ENCODE measurements around the gene GOLGA6L7. TPM values are rescaled to one million over a fixed set of nuclear protein-coding genes. Genes with fewer than 3 reads are reported as not detected.
A peak's percentile ranks its signal among the peaks of the same experiment; 100 is the strongest.

The GOLGA6L7 gene
- polyA plus RNA-seq, 1 donor from 2014 or later: not detected

DNA sequence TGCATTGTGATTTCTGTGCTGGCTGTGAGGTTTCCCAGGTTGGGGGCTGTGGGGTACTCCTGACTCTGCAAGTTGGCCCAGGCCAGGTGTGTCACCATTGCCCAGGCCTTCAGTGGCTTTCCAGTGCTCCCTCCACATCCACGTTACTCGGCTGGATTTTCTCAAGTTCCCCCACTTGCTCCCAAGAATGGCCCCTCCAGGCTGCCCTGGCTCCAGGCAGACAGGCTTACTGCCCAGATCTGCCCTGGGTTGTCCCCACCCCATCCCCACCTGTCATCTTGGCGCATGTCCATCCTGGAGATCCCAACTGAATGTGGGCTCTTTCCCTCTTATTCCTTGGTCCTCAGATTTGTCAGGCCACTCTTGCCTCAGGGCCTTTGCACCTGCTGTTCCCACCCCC is 40.9 kb upstream of the GOLGA6L7 start:
- Histone ChIP-seq H3K9ac (ENCODE audit: low read length) (no peak overlapping the region), H3K9me3 (ENCODE audit: low read length) (no peaks in the 10 kb centered on the region), H3K27ac (ENCODE audit: low read length) (no peak overlapping the region), H3K4me3 (ENCODE audit: low read length) (no peak overlapping the region), H3K79me2 (replicated peaks; ENCODE audit: insufficient read depth, low read length) (peaks cover 41% of the 10 kb centered on the region), H4K20me1 (ENCODE audit: insufficient read depth) (no peaks in the 10 kb centered on the region), H3K36me3 (ENCODE audit: insufficient read depth, low read length) (no peaks in the 10 kb centered on the region), H3F3A (ENCODE audit: insufficient read depth, low read length, poor library complexity, severe bottlenecking) (no peaks in the 10 kb centered on the region), H3K9me2 (ENCODE audit: insufficient read depth, low read length) (no peaks in the 10 kb centered on the region), H3K27me3 (ENCODE audit: insufficient read depth, low read depth, low read length) (no peaks in the 10 kb centered on the region), H2AFZ (ENCODE audit: low read depth, low read length) (no peak overlapping the region), H3K4me2 (ENCODE audit: low read length) (no peak overlapping the region)
- TF ChIP-seq TAF1 (IDR thresholded peaks at IDR 0.05; ENCODE audit: low read depth) (no peak), RAD21 (conservative IDR thresholded peaks at IDR 0.05) (no peak), EZH2 (IDR thresholded peaks at IDR 0.05; ENCODE audit: borderline replicate concordance, insufficient read depth, low read length, poor library complexity, severe bottlenecking) (no peak), SMC3 (conservative IDR thresholded peaks at IDR 0.05; ENCODE audit: poor library complexity) (no peak), POLR2AphosphoS5 (IDR thresholded peaks at IDR 0.05) (no peak), MXI1 (conservative IDR thresholded peaks at IDR 0.05; ENCODE audit: poor library complexity, severe bottlenecking) (no peak), EP300 (conservative IDR thresholded peaks at IDR 0.05; ENCODE audit: poor library complexity, severe bottlenecking) (no peak)
- TF ChIP-seq, protein P1, sequence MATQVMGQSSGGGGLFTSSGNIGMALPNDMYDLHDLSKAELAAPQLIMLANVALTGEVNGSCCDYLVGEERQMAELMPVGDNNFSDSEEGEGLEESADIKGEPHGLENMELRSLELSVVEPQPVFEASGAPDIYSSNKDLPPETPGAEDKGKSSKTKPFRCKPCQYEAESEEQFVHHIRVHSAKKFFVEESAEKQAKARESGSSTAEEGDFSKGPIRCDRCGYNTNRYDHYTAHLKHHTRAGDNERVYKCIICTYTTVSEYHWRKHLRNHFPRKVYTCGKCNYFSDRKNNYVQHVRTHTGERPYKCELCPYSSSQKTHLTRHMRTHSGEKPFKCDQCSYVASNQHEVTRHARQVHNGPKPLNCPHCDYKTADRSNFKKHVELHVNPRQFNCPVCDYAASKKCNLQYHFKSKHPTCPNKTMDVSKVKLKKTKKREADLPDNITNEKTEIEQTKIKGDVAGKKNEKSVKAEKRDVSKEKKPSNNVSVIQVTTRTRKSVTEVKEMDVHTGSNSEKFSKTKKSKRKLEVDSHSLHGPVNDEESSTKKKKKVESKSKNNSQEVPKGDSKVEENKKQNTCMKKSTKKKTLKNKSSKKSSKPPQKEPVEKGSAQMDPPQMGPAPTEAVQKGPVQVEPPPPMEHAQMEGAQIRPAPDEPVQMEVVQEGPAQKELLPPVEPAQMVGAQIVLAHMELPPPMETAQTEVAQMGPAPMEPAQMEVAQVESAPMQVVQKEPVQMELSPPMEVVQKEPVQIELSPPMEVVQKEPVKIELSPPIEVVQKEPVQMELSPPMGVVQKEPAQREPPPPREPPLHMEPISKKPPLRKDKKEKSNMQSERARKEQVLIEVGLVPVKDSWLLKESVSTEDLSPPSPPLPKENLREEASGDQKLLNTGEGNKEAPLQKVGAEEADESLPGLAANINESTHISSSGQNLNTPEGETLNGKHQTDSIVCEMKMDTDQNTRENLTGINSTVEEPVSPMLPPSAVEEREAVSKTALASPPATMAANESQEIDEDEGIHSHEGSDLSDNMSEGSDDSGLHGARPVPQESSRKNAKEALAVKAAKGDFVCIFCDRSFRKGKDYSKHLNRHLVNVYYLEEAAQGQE (IDR thresholded peaks at IDR 0.05; ENCODE audit: borderline replicate concordance): no peak
- TF ChIP-seq, protein P2, sequence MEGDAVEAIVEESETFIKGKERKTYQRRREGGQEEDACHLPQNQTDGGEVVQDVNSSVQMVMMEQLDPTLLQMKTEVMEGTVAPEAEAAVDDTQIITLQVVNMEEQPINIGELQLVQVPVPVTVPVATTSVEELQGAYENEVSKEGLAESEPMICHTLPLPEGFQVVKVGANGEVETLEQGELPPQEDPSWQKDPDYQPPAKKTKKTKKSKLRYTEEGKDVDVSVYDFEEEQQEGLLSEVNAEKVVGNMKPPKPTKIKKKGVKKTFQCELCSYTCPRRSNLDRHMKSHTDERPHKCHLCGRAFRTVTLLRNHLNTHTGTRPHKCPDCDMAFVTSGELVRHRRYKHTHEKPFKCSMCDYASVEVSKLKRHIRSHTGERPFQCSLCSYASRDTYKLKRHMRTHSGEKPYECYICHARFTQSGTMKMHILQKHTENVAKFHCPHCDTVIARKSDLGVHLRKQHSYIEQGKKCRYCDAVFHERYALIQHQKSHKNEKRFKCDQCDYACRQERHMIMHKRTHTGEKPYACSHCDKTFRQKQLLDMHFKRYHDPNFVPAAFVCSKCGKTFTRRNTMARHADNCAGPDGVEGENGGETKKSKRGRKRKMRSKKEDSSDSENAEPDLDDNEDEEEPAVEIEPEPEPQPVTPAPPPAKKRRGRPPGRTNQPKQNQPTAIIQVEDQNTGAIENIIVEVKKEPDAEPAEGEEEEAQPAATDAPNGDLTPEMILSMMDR (IDR thresholded peaks at IDR 0.05; ENCODE audit: poor library complexity, severe bottlenecking): no peak

DNA sequence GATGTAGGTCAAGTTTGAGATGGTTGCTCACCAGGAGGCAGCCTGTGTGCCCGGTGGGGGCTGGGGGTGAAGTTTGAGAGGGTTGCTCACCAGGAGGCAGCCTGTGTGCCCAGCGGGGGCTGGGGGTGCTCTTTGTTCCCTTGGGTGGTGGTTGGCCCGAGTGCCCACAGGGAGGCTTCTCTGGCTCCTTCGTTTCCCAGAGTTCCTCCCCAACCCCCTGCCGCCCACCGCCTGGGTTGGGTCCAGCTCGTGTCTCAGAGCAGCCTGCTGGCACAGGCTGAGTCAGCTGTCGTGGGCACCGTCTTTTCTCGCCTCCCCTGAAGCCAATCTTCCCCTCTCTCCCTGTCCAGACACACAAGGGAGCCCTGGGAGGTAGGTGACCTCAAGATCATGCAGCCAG is 40.5 kb upstream of the GOLGA6L7 start:
- Histone ChIP-seq H3K27me3 (ENCODE audit: insufficient read depth, low read depth, low read length) (no peaks in the 10 kb centered on the region), H3K27ac (ENCODE audit: low read length) (no peak overlapping the region), H3K4me3 (ENCODE audit: low read length) (peak overlapping the region; percentile 86), H3K36me3 (ENCODE audit: insufficient read depth, low read length) (no peaks in the 10 kb centered on the region), H4K20me1 (ENCODE audit: insufficient read depth) (no peaks in the 10 kb centered on the region), H3K4me2 (ENCODE audit: low read length) (no peak overlapping the region), H3K9me2 (ENCODE audit: insufficient read depth, low read length) (no peaks in the 10 kb centered on the region), H3K9ac (ENCODE audit: low read length) (no peak overlapping the region), H3K79me2 (replicated peaks; ENCODE audit: insufficient read depth, low read length) (peaks cover 41% of the 10 kb centered on the region), H3F3A (ENCODE audit: insufficient read depth, low read length, poor library complexity, severe bottlenecking) (no peaks in the 10 kb centered on the region), H3K9me3 (ENCODE audit: low read length) (no peaks in the 10 kb centered on the region), H2AFZ (ENCODE audit: low read depth, low read length) (no peak overlapping the region)
- TF ChIP-seq, protein P1 (IDR thresholded peaks at IDR 0.05; ENCODE audit: borderline replicate concordance): no peak
- TF ChIP-seq TAF1 (IDR thresholded peaks at IDR 0.05; ENCODE audit: low read depth) (no peak), EP300 (conservative IDR thresholded peaks at IDR 0.05; ENCODE audit: poor library complexity, severe bottlenecking) (no peak), EZH2 (IDR thresholded peaks at IDR 0.05; ENCODE audit: borderline replicate concordance, insufficient read depth, low read length, poor library complexity, severe bottlenecking) (no peak), RAD21 (conservative IDR thresholded peaks at IDR 0.05) (no peak), SMC3 (conservative IDR thresholded peaks at IDR 0.05; ENCODE audit: poor library complexity) (no peak), POLR2AphosphoS5 (IDR thresholded peaks at IDR 0.05) (no peak), MXI1 (conservative IDR thresholded peaks at IDR 0.05; ENCODE audit: poor library complexity, severe bottlenecking) (no peak)
- TF ChIP-seq, protein P2 (IDR thresholded peaks at IDR 0.05; ENCODE audit: poor library complexity, severe bottlenecking): no peak
